Activated CD4-positive, alpha-beta T cell treated with anti-CD3 and anti-CD28 coated beads, Interleukin-2, amount 50 U/mL, for 48 hours (primary cell): ENCODE results near the gene MPHOSPH6.
"Not testable (repeated sequence)": the region's sequence is repeated elsewhere in the genome, so short reads cannot be mapped to it uniquely, and the experiment has no call there.

ENCODE experiments used
- DNase-seq, 2 experiments: peaks; one replicate each; pipeline ENCODE4 v3.0.0-alpha.2; 2020

MPHOSPH6 gene

DNA sequence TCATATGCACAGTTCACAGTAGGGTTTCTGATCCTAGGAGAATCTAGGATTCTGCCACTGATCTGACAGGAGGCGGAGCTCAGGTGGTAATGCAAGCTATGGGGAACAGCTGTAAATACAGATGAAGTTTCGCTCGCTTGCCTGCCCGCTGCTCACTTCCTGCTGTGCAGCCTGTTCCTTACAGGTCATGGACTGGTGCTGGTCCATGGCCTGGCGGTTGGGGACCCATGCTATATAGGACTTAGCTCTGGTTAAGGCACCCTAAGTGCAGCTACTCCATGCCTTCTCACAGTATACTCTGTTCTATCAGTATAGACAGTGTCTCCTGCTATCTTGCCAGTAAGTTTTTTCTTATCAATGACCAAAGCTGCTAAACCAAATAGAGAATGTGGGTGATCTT lies 2.4 kb downstream of the MPHOSPH6 start:
- no peak for DNase-seq

- DNase-seq = no peak
These were observed 9.8 kb downstream of the MPHOSPH6 start for GRCh38 chr16:82160226-82160625.

- no peak for DNase-seq
These were observed 12.2 kb downstream of the MPHOSPH6 start for GRCh38 chr16:82157836-82158235.

GRCh38 chr16:82157534-82157812 lies 12.6 kb downstream of the MPHOSPH6 start:
- DNase-seq = no peak

DNA sequence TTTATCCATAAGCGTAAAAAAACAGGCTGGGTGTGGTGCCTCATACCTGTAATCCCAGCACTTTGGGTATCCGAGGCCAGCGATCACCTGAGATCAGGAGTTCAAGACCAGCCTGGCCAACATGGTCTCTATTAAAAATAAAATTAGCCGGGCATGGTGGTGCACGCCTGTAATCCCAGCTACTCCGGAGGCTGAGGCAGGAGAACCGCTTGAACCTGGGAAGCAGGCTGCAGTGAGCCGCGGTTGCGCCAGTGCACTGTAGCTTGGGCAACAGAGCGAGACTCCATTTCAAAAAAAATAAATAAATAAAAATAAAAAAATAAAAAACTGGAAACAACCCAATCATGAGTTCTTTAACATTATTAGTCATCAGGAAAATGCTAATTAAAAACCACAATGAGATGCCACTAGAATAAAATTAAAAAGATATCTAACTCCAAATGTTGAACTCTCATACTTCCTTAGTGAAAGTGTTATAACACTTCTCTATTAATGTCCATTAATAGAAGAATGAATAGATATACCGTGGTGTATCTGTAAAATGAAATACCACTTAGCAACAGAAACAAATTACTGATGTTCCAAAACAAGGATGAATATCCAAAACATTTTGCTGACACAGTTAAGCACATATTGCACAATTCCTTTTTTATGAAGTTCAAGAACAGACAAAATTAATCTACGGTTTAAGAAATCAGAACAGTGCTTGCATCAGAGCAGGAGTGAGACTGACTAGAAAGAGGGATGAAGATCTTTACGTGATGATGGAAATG lies 13.1 kb downstream of the MPHOSPH6 start:
- DNase-seq = no peak

GRCh38 chr16:82152641-82153112 lies 17.3 kb downstream of the MPHOSPH6 start:
- DNase-seq = no peak

GRCh38 chr16:82152196-82152595 lies 17.8 kb downstream of the MPHOSPH6 start:
- no peak for DNase-seq

- DNase-seq = no peak
These were observed 19.5 kb downstream of the MPHOSPH6 start for GRCh38 chr16:82150549-82150948.

DNA sequence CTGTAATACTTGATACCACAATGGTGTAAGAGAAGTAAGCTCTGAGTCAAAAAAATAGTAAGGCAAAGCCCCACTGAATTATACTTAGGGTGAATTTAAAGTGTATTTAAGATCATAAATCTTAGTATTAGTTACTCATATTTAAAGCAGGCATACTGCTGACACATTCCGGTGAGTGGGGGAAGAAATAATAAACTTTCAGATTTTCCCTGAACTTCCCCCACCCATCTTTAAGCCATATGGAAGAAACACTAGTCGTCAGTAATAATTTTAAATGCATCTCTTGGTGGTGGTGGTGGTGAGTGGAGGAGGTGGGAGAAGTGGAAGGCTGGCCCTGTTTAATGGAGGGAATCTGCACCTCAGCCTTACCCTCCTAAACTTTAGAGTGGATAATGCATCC lies 20.5 kb downstream of the MPHOSPH6 start:
- no peak for DNase-seq

- no peak for DNase-seq
These were observed 22.5 kb downstream of the MPHOSPH6 start for GRCh38 chr16:82147546-82147945.

DNA sequence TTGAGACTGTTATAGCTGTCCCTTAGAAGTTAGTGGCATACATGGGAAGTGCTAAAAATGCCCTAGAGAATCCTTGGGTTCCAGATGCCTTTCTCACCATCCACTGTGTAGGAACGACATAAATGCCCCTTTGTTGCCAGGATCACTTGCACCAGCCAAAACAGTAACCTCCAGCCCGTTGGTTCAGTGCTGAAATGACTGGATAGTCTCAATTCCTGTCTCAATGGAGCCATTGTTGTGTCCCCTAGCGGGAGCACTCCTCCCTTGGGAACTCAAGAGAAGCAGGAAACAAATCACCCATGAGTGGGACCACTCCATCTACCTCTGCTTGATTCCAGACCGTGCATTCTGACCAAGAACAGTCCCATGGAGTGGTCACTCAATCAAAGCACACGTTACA lies 23.1 kb downstream of the MPHOSPH6 start:
- no peak for DNase-seq

- DNase-seq = no peak
These were observed 23.5 kb downstream of the MPHOSPH6 start for GRCh38 chr16:82146556-82146955.

DNA sequence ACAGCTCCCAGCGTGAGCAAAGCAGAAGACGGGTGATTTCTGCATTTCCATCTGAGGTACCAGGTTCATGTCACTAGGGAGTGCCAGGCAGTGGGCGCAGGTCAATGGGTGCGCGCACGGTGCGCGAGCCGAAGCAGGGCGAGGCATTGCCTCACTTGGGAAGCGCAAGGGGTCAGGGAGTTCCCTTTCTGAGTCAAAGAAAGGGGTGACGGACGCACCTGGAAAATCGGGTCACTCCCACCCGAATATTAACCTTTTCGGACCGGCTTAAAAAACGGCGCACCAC lies 30.8 kb downstream of the MPHOSPH6 start:
- DNase-seq = not testable (repeated sequence)

DNA sequence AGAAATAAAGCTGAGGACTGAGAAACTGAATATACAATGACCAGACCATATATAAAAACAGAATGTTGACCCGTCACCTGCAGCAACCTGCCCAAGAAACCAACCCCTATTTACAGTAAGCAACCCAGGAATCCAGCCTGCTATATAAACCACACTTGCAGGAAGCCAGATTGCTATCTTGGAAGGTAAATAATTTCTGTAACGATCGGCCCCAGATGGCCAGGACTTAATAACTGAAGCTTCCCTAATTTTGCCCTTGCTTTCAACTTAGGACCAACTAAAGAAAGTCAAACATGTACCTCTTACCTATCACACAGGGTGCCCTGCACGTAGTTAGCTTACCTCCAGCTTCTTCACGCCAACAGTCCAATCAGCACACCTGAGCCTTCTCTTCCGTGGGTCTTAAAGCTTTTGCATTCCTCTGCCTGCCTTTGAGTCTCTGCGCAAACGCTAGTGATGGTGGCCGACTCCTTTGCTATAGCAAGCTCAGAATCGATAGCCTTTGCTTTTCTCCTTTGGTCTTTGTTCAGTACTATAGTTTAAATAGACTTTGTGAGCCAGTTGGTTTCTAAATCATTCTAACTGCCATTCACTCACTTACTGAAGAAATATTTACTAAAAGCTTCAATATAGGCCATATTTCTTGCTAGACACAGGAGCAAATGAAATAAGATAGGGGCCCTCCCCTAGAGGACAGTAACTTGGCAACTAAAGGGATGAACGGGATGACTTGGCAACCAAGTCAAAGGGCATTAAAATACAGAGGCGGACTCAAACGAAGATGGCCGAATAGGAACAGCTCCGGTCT lies 31.3 kb downstream of the MPHOSPH6 start:
- DNase-seq = no peak

- no peak for DNase-seq
These were observed 32.2 kb downstream of the MPHOSPH6 start for GRCh38 chr16:82137822-82138167.

DNA sequence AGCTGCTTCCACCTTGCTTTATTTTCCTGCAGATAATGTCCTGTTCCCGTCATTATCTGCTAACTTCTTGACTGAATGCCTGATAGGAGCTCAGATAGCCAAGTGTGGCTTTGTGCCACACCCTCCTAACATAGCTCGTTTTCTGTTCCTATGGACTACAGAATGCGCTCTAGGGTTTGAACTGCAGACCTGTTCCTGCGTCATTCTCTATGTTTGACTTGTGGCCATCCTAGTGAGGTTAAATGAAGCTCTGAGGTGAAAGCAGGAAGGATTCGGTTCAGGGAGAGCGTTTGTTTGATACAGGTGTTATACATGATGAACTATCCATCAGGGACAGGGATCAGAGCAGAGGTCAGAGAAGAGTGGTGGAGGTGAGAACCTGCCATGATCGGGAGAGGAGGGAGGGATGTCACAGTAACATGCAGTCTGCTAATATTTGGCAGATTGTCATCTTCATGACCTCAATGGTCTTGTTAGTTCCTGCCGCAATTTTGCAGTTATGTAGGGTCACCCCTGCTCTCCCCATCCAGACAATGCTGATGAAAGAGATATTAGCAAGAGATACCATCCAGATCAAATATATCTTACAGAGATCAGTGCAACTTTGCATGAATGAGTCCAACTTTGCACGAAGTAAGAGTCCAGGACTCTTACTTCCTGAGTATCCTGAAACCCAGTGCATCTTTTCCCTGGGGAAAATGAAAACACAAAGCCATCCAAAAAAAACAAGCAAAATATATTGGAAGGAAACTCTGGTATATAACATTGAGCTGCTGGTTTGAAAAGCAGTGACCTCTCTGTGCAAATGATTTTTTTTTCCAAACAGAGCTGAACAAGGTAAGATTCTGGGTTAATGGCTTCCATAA lies 32.8 kb downstream of the MPHOSPH6 start:
- DNase-seq = no peak

DNA sequence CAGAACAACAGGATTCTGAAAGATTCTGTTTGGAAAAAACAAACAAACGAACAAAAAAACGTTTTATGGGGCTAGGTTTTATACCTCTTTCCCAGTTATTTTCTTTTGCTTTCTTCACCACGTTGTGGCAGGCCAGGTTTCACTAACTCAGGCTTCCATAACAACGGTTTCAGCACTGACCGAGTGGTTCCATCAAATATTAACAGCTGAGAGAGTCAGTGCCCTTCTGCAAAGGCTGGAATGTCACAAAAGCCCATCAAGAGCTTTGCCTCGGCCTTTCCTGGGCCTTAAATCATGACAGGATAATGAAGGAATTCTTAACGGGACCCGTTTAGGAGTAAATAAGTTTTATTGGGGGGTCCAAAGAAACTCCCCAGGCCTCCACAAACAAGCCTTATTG lies 34.2 kb downstream of the MPHOSPH6 start:
- no peak for DNase-seq

DNA sequence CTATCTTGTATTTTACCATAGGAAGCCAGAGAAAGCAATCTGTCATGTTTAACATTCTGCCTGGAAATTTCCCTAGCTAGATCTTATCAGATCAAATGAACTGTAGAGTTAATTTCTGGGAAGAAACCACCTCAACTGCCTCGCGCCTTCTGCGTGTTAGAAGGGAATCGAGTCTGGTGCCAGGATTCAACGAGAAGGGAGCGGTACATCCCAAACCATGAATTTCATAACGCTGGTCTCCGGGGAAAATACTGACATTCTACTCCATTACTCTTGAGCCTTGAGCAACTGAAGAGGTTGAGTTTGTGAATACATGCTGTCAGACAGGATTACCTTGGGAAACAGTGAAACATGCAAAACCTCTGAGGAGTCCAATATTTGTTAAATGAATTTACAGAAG lies 35.2 kb downstream of the MPHOSPH6 start:
- no peak for DNase-seq

- DNase-seq = peak; percentile 2 to 10
These were observed 36.2 kb downstream of the MPHOSPH6 start for GRCh38 chr16:82133798-82134197.

- DNase-seq = no peak
These were observed 40.1 kb downstream of the MPHOSPH6 start for GRCh38 chr16:82129881-82130280.

DNA sequence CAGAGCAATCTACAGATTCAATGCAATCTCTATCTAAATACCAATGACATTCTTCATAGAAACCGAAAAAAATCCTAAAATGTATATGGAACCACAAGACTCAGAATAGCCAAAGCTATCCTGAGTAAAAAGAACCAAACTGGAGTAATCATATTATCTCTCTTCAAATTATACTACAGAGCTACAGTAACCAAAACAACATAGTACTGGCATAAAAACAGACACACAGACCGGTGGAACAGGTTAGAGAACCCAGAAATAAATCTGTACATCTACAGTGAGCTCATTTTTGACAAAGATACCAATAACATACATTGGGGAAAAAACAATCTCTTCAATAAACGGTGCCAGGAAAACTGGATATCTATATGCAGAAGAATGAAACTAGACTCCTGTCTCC lies 45.4 kb downstream of the MPHOSPH6 start:
- DNase-seq = no peak

DNA sequence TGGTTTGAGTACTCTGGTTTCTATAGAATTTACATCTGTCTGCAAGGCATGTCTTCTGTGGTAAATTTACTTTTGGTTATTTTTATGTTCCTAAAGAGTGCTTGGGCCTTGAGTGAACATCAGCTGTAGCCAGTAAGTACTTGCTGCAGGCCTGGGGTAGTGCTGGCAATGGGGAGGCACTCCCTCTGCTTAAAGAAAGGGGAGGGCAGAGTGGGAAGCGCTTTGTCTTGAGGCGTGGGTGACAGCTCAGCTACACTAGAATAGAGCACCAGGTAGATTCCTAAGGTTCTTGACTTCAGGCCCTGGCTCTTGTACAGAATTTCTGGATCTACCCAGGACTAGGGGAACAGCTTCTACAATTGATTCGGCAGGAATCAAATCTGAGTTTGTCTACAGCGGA lies 50.6 kb downstream of the MPHOSPH6 start:
- DNase-seq = no peak

DNA sequence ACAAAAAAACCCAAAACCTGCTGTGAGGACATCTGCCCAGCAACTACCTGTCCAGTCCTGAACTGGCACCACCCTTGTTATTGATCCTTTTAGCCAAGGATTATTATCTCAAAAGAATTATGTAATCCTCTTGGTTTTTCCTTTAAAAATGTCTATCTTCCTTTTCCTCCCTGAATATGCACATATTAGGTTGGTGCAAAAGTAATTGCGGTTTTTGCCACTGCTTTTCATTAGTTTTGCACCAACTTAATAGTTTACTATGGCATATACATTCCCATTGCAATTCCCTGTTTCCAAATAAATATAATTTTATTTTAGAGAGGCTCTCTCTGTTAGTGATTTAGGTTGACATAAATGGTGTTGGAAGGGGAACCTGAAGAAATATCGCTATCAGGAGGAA lies 51.3 kb downstream of the MPHOSPH6 start:
- no peak for DNase-seq

DNA sequence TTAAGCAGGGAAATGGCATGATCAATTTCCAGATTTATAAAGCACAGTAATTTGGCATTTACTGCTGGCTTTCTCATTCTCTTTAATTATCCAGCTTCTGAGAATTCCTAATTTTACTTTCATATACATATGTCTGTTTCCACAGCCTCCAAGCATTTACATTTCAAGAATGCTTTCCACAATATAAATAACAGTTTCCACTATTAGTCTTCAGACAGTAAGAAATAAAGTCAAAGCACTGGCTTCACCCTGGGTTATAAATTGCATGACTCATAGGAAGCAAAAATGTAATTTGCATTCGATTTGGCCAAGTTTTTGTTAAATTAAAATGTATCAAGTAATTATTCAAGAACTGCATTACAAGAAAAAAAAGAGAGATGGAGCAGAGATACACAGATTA lies 53.5 kb downstream of the MPHOSPH6 start:
- no peak for DNase-seq
